Mesenchymal stem cell (in vitro differentiated cells and primary cell): ENCODE data around the gene MPDU1.

Experiments
- DNase-seq: peaks from one replicate; pipeline ENCODE4 v3.0.0-alpha.2; 2013
- H2AFZ ChIP-seq: one replicate; pipeline ENCODE4 v1.6.1; 2013; ENCODE audit warnings: low read depth, mild to moderate bottlenecking, control low read depth, inconsistent platforms, low read length, moderate library complexity
- H2AK5ac ChIP-seq: 2 replicates; pipeline ENCODE4 v1.6.1; 2013; ENCODE audit warnings: low read length, moderate library complexity, mild to moderate bottlenecking, inconsistent platforms; ENCODE audit not compliant: severe bottlenecking
- H2BK120ac ChIP-seq: one replicate; pipeline ENCODE4 v1.6.1; 2013; ENCODE audit warnings: low read depth, mild to moderate bottlenecking, inconsistent platforms, low read length, moderate library complexity
- H2BK12ac ChIP-seq, 2 experiments: one replicate each; pipeline ENCODE4 v1.6.1; 2013; ENCODE audit warnings: inconsistent platforms in 2 of 2, low read length in 2 of 2, mild to moderate bottlenecking in 2 of 2, moderate library complexity in 2 of 2, control low read depth in 1 of 2
- H2BK15ac ChIP-seq: one replicate; pipeline ENCODE4 v1.6.1; 2013; ENCODE audit warnings: mild to moderate bottlenecking, low read depth, inconsistent platforms; ENCODE audit not compliant: poor library complexity, severe bottlenecking
- H2BK5ac ChIP-seq: 2 replicates; pipeline ENCODE4 v1.6.1; 2013; ENCODE audit warnings: low read depth, mild to moderate bottlenecking, low read length, control low read depth, inconsistent platforms; ENCODE audit not compliant: poor library complexity, severe bottlenecking
- H3K14ac ChIP-seq, 2 experiments: one replicate each; pipeline ENCODE4 v1.6.1; 2013; ENCODE audit warnings: inconsistent platforms in 2 of 2, low read length in 2 of 2, control low read depth in 1 of 2, mild to moderate bottlenecking in 1 of 2, moderate library complexity in 1 of 2
- H3K18ac ChIP-seq, 2 experiments: one replicate each; pipeline ENCODE4 v1.6.1; 2013; ENCODE audit warnings: inconsistent platforms in 2 of 2, low read length in 2 of 2, control low read depth in 1 of 2, low read depth in 1 of 2, mild to moderate bottlenecking in 1 of 2
- H3K23ac ChIP-seq, 2 experiments: one replicate each; pipeline ENCODE4 v1.6.1; 2013; ENCODE audit warnings: inconsistent platforms in 2 of 2, low read length in 2 of 2, mild to moderate bottlenecking in 2 of 2, moderate library complexity in 2 of 2, control low read depth in 1 of 2
- H3K27ac ChIP-seq: 2 replicates; pipeline ENCODE4 v1.5.1; 2013; ENCODE audit warnings: mild to moderate bottlenecking, moderate library complexity, low read length, control low read depth, inconsistent platforms; ENCODE audit not compliant: poor library complexity, severe bottlenecking
- H3K27me3 ChIP-seq, 2 experiments: 2 replicates each; pipeline versions ENCODE4 v1.6.1 to v1.7.0; 2013; ENCODE audit warnings: low read length in 2 of 2, mild to moderate bottlenecking in 2 of 2, moderate library complexity in 2 of 2, control low read depth in 1 of 2, inconsistent platforms in 1 of 2; ENCODE audit not compliant: control insufficient read depth in 1 of 2, insufficient read depth in 1 of 2
- H3K36me3 ChIP-seq, 2 experiments: 2 replicates each; pipeline versions ENCODE4 v1.6.1 to v1.7.0; 2013; ENCODE audit warnings: low read length in 2 of 2, control low read depth in 1 of 2, inconsistent platforms in 1 of 2, low read depth in 1 of 2, mild to moderate bottlenecking in 1 of 2; ENCODE audit not compliant: insufficient read depth in 2 of 2, control insufficient read depth in 1 of 2
- H3K4ac ChIP-seq, 2 experiments: one replicate each; pipeline ENCODE4 v1.6.1; 2013; ENCODE audit warnings: inconsistent platforms in 2 of 2, low read length in 2 of 2, mild to moderate bottlenecking in 2 of 2, moderate library complexity in 2 of 2, control low read depth in 1 of 2, low read depth in 1 of 2
- H3K4me1 ChIP-seq: 2 replicates; pipeline ENCODE4 v1.6.1; 2013; ENCODE audit warnings: low read depth, low read length, control low read depth; ENCODE audit not compliant: control insufficient read depth, insufficient read depth
- H3K4me2 ChIP-seq: 2 replicates; pipeline ENCODE4 v1.6.1; 2013; ENCODE audit warnings: low read length, mild to moderate bottlenecking, inconsistent platforms; ENCODE audit not compliant: poor library complexity, severe bottlenecking
- H3K4me3 ChIP-seq, 2 experiments: 2 replicates each; pipeline versions ENCODE4 v1.5.1 to v1.7.0; 2013; ENCODE audit warnings: low read length in 2 of 2, mild to moderate bottlenecking in 2 of 2, control low read depth in 1 of 2, low read depth in 1 of 2; ENCODE audit not compliant: insufficient read depth in 1 of 2
- H3K79me1 ChIP-seq: replicated peaks from 2 replicates; pipeline ENCODE4 v1.6.1; 2013; ENCODE audit warnings: mild to moderate bottlenecking, control low read depth, low read length, inconsistent platforms; ENCODE audit not compliant: poor library complexity, severe bottlenecking
- H3K9ac ChIP-seq: 2 replicates; pipeline ENCODE4 v1.7.0; 2013; ENCODE audit warnings: mild to moderate bottlenecking, low read length, moderate library complexity
- H3K9me3 ChIP-seq: 2 replicates; pipeline ENCODE4 v1.7.0; 2013; ENCODE audit warnings: mild to moderate bottlenecking, low read length; ENCODE audit not compliant: control insufficient read depth
- H4K8ac ChIP-seq: one replicate; pipeline ENCODE4 v1.6.1; 2013; ENCODE audit warnings: inconsistent platforms, mild to moderate bottlenecking, low read length, moderate library complexity
- H4K91ac ChIP-seq: one replicate; pipeline ENCODE4 v1.6.1; 2013; ENCODE audit warnings: mild to moderate bottlenecking, low read length, inconsistent platforms
- WGBS: methylation state at CpG from one replicate; pipeline ENCODE4 v1.1.7; 2013; ENCODE audit warnings: mixed read lengths; 5-methylcytosine and 5-hydroxymethylcytosine counted together

Gene MPDU1

GRCh38 chr17:7559320-7560171 is 24.1 kb upstream of the MPDU1 start:
- Histone ChIP-seq H2AK5ac (no peak overlapping the region), H3K23ac (no peak overlapping the region), H3K4me3 (peak overlapping the region in 1 of 2 experiments; percentile 96), H3K4ac (no peak overlapping the region), H2BK12ac (no peak overlapping the region), H3K36me3 (peaks cover 9 to 14% of the 10 kb centered on the region in 2 experiments), H3K27me3 (no peaks in the 10 kb centered on the region), H3K14ac (no peak overlapping the region), H3K4me1 (peaks cover 25% of the 10 kb centered on the region), H4K91ac (no peak overlapping the region), H3K9me3 (no peaks in the 10 kb centered on the region), H2BK15ac (no peak overlapping the region), H4K8ac (no peak overlapping the region), H2BK5ac (no peak overlapping the region), H2AFZ (no peak overlapping the region), H3K79me1 (peaks cover 6% of the 10 kb centered on the region), H3K27ac (no peak overlapping the region), H2BK120ac (no peak overlapping the region), H3K18ac (no peak overlapping the region), H3K9ac (peak overlapping the region; percentile 85), H3K4me2 (no peak overlapping the region)
- whole genome bisulfite sequencing: 91% methylated on average over 13 of the region's 18 CpGs
- DNase-seq: no peak

GRCh38 chr17:7560172-7561027 is 23.3 kb upstream of the MPDU1 start:
- Histone ChIP-seq H3K4me3 (peak overlapping the region in 1 of 2 experiments; percentile 96), H4K91ac (no peak overlapping the region), H2BK5ac (no peak overlapping the region), H3K27me3 (no peaks in the 10 kb centered on the region), H3K79me1 (peaks cover 13% of the 10 kb centered on the region), H2AFZ (no peak overlapping the region), H2BK120ac (no peak overlapping the region), H3K4me2 (peak overlapping the region; percentile 82), H3K27ac (peak overlapping the region; percentile 30), H3K9me3 (no peaks in the 10 kb centered on the region), H3K23ac (no peak overlapping the region), H2AK5ac (no peak overlapping the region), H3K9ac (peak overlapping the region; percentile 85), H3K4ac (peak overlapping the region in 1 of 2 experiments; percentile 30), H3K18ac (peak overlapping the region in 1 of 2 experiments; percentile 54), H3K36me3 (peaks cover 17 to 22% of the 10 kb centered on the region in 2 experiments), H2BK15ac (no peak overlapping the region), H2BK12ac (no peak overlapping the region), H4K8ac (peak overlapping the region; percentile 56), H3K14ac (no peak overlapping the region), H3K4me1 (peaks cover 26% of the 10 kb centered on the region)
- peak; percentile 72 for DNase-seq
- 18% methylated on average over 17 of the region's 22 CpGs for WGBS

GRCh38 chr17:7561028-7561575 is 22.6 kb upstream of the MPDU1 start:
- peak overlapping the region; percentile 33 for H3K27ac ChIP-seq
- H3K4me1 ChIP-seq: peaks cover 26% of the 10 kb centered on the region
- H3K4ac ChIP-seq: no peak overlapping the region
- H4K91ac ChIP-seq: no peak overlapping the region
- no peak overlapping the region for H2BK120ac ChIP-seq
- no peak overlapping the region for H2BK5ac ChIP-seq
- H3K4me2 ChIP-seq: peak overlapping the region; percentile 82
- peak overlapping the region; percentile 87 for H2AFZ ChIP-seq
- H3K9ac ChIP-seq: peak overlapping the region; percentile 85
- H3K18ac ChIP-seq: peak overlapping the region in 1 of 2 experiments; percentile 69
- H3K14ac ChIP-seq: no peak overlapping the region
- H3K23ac ChIP-seq: no peak overlapping the region
- peaks cover 16% of the 10 kb centered on the region for H3K79me1 ChIP-seq
- H3K27me3 ChIP-seq: no peaks in the 10 kb centered on the region
- no peaks in the 10 kb centered on the region for H3K9me3 ChIP-seq
- WGBS: under 1% methylated on average over 28 of the region's 32 CpGs
- H4K8ac ChIP-seq: peak overlapping the region; percentile 56
- DNase-seq: peak; percentile 87
- peak overlapping the region; percentile 79 to 96 for H3K4me3 ChIP-seq
- no peak overlapping the region for H2AK5ac ChIP-seq
- no peak overlapping the region for H2BK12ac ChIP-seq
- H3K36me3 ChIP-seq: peaks cover 24 to 27% of the 10 kb centered on the region in 2 experiments
- H2BK15ac ChIP-seq: no peak overlapping the region
